PC-9 (cell line): ENCODE data around the gene PTGES.

Source experiments
- CTCF ChIP-seq: fragments of 200-600 bp; sonication (generic); conservative IDR thresholded peaks from 2 replicates; pipeline ENCODE4 v1.6.1; 2017; ENCODE audit warnings: mixed run types, antibody characterized with exemption, mild to moderate bottlenecking, moderate library complexity
- EZH2 ChIP-seq: fragments of 200-600 bp; sonication (generic); IDR thresholded peaks from 2 replicates; pipeline ENCODE4 v1.8.0; 2017; ENCODE audit warnings: antibody characterized with exemption, low read depth

- peak; percentile 95 for TF ChIP-seq CTCF
- no peak for TF ChIP-seq EZH2
Observed at GRCh38 chr9:129737479-129738274, 15.2 kb downstream of the PTGES start.
